Measurements from ENCODE around the gene ETFA. TPM values are rescaled to one million over a fixed set of nuclear protein-coding genes. Genes with fewer than 3 reads are reported as not detected.

ETFA gene
- total and polyA plus RNA-seq, 2 of the 8 experiments (the other 6 are each of a cell fraction or from before 2014, with no cell fraction given): 60.9 to 90.0 TPM

DNA sequence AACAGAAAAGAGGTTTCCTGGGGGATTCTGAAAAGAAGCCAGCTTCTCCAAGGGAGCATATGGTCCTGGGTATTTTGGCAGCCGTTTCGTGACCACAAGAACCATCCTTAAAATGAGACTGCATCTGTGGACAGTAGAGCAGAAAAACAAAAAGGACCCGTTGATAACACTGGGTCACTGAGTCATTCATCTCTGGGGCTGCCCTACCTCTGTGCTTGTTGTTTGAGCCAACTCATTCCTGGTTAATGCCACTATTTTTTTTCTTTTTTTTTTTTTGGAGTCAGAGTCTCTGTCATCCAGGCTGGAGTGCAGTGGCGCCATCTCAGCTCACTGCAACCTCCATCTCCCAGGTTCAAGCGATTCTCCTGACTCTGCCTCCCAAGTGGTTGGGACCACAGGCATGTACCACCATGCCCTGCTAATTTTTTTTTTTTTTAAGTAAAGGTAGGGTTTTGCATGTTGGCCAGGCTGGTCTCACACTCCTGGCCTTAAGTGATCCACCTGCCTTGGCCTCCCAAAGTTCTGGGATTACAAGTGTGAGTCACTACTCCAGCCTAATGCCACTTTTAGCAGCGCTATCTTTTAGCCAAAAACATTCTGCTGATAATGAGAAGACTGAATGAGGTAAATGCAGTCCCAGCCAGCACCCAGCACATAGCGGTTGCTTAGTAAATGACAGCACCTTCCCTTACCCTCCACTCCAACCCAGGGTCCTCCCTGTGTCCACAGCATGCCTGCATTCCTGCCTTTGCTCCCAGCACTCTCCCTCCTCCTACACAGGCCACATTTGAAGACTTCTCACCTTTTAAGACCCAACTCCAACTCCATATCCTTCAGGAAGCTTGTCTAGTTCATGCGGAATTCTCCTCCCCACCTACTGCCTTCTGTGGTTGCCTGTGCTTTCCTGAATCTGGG lies 16.2 kb upstream of the ETFA start (continued):
- TF ChIP-seq TAF7 (optimal IDR thresholded peaks at IDR 0.05; ENCODE audit: borderline replicate concordance, low read depth, low read length) (no peak), KDM1A (IDR thresholded peaks at IDR 0.05; ENCODE audit: borderline replicate concordance, low read length) (no peak), SP1 (IDR thresholded peaks at IDR 0.05; ENCODE audit: low read depth, low read length) (no peak), FOSL1 (IDR thresholded peaks at IDR 0.05; ENCODE audit: insufficient read depth, low read depth, low read length) (no peak)
- TF ChIP-seq, protein P1, sequence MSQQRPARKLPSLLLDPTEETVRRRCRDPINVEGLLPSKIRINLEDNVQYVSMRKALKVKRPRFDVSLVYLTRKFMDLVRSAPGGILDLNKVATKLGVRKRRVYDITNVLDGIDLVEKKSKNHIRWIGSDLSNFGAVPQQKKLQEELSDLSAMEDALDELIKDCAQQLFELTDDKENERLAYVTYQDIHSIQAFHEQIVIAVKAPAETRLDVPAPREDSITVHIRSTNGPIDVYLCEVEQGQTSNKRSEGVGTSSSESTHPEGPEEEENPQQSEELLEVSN (IDR thresholded peaks at IDR 0.05): no peak

Measured in H1 (cell line).